Retina (tissue), 1 donor: Measurements from ENCODE around the gene CHKB.

Experiments
- DNase-seq: peaks from one replicate; pipeline ENCODE4 v3.0.0-alpha.2; 2016

Gene CHKB

DNA sequence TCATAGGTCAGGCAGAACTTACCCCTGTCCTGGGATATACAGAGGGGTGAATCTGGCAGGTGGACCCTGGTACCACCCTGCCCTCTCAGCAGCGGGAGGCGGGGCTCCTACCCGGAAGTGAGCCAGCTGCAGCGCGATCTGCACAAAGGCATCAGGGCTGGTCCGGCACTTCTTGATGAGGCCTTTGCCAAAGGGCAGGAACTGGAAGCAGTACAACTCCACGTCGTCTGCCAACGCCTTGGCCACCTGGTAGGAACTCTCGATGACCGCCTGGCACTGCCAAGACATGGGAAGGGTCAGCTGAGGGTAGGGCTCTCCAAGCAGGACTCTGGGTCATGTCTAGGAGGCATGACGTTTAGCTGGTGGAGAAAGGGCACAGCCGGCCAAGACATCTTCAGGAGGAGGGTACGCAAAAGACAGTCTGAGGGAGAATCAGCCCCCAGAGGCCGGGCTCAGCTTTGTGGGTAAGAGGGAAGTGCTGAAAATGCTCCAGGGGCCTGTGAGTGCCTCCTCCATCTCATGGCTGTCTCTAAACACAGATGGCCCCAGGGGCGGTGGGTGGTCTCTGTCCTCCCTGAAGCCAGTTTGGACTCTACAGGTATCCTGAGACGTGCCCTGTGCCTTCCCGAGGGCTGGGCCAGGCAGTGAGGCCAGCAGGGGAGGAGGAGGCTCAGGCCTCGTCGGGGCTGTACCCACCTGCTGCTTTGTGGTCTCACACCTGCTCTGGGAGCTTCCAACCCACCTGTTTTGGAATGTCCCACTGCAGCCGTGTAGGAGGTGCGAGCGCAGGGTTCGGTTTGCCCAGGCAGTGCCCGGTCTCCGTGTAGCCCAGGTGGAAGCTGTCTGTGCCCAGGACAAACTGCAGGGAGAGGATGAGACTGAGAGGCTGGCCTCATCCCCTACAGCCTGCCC is 11.1 kb downstream of the CHKB start:
- DNase-seq = no peak

DNA sequence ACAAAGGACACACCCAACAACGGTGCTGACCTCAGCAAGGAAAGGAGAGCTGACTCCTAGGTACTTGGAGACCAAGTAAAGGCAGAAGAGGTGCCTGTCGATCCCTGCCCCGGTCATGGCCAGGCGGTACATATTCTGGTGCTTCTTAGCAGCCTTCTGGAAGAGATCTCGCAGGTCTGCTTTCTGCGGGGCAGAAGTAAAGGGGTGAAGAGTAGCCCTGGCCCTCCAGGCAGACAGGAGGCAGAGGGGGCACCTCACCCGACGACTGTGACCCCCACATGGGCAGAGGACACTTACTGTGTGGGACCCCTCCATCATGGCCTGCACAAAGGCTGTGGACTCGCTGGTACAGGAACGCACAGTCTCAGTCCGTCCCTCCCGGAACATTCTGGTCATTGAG is 11.8 kb downstream of the CHKB start:
- DNase-seq = no peak

DNA sequence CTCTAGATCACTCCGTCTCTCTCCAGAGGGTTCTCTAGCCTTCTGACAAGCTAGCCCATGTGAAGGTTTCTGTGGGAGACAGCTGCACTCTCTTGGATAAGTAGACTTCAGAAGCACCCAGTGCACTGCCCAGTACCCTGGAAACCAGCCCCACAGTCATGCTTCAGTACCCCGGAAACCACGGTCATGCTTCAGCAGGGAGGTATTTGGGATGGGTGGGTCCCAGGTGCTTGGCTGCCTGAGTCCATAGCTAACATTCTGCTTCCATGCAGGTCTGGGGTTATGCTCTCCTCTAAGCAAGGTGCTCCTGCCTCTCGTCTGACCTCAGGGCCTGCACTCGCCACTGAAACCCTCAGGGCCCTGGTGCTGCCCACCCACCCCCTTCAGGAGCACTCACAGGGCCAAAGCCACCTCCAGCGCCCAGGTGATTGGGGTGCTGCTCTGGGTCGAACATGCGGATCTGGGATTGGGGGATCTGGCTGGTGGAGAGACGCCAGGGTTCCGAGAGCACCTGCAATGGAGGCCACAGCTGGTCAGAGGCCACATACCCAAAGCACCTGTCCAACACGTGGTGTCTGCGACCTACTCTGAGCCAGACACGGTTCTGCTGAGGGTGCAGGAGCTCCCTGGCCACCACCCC is 12.6 kb downstream of the CHKB start:
- DNase-seq = no peak

DNA sequence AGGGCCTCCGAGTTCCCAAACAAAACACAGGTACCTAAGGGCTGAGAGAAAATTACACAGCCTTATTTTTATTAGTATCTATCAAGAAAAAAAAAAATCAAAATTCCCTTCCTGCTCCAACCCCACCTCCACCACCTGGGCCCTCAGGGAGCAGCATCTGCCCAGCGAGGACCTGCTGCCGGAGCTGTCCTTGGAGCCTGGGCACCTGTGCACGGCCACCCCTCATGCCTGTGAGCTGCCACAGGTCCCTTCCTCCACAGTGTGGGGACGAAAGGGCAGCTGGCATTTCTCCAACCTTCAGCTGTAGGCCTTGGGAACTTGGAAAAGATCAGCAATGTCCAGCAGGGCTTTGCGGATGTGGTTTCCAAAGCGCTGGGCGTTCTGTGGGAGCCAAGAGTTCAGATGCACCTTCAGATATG is 13.6 kb downstream of the CHKB start:
- DNase-seq = no peak

DNA sequence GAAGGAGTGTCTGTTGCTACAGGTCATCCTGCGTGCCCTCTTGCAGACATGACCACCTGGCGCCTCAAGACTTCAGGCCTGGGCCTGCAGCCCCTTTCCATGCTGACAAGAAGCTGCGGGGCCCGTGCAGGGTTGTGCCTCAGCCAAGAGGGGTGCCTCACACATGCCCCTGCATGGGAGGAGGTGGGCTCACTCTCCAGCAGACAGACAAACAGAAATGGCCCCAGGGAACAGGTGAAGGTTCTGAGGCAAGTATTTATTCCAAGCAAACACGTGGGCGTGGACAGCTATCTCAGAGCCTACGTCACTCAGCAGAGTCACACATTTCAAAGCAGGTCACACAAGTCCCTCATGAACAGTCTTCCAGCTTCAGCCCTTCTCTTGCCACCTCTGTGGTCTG is 14.0 kb downstream of the CHKB start:
- DNase-seq = no peak

DNA sequence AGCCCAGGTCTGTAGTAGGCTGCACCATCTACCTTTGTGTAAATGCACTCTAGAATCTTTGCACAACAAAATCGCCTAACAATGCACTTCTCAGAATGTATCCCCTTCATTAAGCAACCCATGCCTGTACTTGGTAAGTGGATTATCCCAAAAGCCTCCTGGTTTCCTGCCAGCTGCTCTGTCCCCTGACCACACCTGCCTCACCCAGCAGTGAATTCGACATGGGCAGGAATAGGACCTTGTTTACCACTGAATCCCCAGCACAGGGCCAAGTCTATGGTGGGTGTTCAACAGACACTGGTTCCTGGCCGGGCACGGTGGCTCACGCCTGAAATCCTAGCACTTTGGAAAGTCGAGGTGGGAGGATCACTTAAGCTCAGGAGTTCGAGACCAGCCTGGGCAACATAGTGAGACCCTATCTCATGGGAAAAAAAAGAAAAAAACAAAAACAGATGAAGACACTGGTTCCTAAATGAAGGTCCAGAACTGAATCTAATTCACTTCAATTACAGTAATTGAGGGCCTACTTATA is 14.9 kb downstream of the CHKB start:
- no peak for DNase-seq

DNA sequence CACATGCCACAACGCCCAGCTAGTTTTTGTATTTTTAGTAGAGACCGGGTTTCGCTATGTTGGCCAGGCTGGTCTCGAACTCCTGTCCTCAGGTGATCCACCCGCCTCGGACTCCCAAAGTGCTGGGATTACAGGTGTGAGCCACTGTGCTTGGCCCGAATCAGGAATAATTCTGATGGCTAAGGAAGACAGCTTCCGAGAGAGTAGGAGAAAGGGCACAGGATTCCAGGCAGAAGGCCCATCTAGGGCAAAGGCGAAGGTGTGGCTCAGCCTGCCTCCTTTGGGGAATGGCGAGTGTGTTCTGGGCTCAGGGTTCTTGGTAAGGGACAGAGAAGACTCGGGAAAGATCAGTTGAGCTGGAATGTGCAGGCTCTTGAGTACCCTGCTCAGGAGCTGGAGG is 18.4 kb downstream of the CHKB start:
- DNase-seq = no peak

DNA sequence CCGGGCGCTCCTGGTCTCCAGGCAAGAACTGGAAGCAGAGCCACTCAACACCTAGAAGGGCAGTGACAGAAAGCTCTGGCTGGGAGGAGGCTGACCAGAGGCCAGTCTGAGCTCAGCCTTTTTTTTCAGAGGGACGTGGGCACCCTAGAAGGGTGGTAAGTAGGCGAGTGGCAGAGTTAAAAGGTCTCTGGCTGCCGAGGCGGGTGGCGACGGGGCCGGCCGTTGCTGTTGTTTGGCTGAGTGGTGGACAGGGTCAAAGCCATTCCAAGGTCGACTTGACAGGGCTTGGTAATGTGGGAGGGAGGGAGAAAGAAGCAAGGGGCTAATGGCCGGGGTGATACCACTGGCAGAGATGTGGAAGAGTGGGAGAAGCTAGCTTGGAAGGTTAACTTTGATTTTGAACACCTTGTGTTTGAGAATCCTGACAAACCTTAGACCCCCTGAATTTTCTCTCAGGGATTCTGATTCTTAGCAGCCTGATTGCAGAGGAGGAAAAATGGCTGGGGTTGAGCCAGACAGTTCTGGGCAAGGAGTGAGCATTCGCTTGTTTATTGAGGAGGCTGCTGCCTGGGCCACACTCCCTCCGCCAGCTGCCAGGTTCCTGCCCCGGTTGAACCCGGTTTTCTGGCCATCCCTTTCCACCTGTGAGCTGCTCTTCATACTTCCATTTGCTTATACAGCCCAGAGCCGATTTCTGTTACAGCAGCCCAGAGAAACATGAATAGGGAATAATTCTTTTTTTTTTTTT is 19.1 kb downstream of the CHKB start:
- no peak for DNase-seq

DNA sequence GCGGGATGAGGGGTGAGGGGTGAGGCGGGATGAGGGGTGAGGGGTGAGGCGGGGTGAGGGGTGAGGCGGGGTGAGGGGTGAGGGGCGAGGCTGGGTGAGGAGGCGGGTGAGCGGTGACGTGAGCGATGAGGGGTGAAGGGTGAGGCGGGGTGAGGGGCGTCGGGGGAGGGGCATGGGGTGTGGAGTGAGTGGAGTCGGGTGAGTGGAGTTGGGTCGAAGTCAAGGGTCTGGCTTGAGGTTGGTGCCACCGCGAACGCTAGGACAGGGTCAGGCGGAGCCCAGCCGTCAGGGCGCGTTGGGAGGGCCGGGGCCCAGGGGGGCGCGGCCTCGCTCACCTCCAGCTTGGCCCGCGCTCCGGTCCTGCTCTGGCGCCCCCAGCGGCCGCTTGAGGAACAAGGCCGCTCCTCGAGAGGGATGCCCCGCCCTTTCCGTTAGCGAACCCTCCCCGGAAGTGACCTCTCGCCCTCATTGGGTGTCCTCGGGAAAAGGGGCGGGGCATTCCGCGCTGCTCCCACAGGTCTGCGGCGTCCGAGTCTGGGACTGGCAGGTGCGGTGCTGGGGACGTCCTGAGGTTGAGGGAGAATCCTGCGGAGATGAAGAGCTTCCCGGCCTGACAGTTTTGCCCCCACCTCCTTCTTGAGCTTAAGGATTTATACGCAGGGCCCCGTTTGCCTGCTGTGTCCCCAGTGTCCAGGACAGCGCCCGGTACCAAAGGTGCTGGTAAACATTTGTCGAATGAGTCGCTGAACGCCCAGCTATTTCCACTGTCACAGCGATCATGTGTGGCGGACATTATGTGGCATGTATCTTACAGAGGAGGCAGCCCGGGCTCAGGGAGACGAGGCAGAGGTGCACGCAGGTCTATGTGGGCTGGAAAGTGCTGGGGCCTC is 19.9 kb downstream of the CHKB start, which contains the start of gene SYCE3:
Gene SYCE3 (minus strand): TSS at position 397 of the 890 bp plus-strand sequence. CDS start 6,514 bp downstream, outside the sequence.
- DNase-seq = peak; percentile 99

DNA sequence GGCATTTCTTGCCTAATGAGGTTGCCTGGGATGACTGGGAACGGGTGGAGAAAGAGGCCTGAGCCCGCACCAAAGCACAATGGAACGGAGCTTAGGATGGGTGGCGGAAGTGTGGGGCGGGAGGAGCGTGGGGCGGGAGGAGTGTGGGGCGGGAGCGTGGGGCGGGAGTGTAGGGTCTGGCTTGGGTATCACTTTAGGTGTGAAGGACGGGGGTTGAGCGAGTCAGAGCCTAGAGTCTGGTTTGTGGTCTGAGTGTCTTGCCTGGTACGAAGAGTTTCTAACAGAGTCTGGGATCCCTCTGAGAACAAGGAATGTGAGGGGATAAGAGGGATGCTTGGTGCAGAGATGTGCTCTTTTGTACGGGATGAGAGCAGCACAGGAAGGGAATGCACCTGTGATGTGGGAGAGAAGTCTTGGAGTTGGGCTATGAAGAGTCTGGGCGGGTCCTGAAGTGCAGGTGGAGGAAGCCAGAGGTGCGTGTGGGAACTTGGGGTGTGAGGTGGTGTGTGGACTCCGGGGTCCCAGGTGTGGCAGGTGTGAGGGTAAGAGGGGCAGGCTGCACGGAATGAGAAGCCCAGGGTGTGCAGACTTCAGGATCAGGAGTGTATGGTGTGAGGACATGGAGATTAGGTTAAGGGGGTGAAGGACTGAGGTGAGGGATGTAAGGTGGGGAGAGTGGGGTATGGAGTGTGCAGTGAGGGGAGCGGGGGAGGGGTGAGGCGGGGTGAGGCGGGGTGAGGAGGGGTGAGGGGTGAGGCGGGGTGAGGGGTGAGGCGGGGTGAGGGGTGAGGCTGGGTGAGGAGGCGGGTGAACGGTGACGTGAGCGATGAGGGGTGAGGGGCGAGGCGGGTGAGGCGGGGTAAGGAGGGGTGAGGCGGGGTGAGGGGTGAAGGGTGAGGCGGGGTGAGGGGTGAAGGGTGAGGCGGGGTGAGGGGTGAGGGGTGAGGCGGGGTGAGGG is 21.0 kb downstream of the CHKB start:
- DNase-seq = no peak

DNA sequence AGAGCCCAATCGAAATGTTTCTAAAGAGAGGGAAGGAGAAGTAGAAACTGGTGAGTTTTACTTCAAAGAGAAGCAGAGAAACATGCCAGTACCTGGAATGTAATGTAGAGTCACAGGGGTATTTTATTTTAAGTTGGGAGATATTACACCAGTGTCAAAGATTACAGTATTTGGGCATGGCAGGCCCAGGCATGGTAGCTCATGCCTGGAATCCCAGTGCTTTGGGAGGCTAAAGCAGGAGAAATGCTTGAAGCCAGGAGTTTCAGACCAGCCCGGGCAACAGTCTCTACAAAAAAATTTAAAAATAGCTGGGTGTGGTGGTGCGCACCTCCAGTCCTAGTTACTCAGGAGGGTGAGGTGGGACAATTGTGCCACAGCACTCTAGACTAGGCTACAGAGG is 22.6 kb downstream of the CHKB start:
- no peak for DNase-seq

DNA sequence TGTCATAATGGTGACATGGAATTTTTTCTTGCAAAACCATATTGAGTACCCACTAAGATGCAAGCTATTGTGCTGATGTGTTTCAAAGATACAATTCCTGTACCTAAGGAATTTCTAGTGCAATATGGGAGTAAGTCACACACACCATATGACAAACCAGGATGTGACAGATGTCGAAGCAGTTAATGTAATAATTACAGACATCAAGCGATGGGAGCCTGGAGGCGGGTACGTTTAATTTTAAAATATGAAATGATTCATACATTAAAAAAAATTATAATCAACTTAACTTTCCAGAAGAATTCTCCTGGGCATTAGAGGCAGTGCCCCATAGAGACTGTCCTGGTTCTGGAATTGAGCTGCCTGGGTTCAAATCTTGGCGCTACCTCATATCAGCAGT is 25.9 kb downstream of the CHKB start:
- DNase-seq = no peak

DNA sequence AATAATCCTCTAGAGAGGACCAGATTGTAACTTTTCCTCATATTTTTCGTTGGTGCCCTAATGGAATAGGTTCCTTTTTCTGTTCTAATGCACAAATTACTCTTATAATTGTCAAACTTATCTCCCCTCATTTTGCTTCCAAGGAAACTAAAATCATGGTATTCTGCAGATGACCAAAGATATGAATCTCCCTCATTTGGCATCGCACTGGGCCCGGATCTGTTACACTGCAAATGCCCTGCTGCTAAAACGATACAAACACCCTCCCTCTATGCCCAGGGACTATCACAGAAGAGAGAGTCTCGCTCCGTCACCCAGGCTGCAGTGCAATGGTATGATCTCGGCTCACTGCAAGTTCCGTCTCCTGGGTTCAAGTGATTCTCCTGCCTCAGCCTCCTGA is 29.3 kb downstream of the CHKB start:
- DNase-seq = no peak

DNA sequence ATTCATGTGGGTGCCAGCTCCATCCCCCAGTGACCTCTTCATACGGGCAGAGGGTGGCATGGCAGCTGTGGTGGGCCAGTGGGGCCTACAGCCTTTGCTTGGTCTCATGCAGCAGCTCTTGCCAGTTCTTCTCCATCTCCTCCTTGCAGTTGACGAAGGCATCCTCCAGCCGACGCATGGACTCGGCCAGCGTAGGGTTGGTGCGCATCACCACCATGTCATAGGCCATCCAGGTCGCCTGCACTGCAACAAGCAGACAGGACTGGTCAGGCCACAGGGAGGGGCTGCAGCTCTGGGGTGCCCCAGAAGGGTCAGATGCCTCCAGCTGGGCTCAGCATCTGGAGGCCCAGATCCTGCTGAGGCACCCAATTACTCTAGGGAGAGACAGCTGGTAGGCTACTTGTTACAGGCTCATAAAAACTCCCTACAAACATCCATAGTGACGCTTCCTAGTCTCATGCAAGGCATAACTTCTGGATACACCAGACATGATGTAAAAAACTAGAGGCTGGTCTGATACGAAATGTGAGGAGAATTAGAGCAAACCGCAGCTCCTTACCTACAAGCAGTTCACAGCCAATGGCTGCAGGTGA is 31.4 kb downstream of the CHKB start:
- no peak for DNase-seq

DNA sequence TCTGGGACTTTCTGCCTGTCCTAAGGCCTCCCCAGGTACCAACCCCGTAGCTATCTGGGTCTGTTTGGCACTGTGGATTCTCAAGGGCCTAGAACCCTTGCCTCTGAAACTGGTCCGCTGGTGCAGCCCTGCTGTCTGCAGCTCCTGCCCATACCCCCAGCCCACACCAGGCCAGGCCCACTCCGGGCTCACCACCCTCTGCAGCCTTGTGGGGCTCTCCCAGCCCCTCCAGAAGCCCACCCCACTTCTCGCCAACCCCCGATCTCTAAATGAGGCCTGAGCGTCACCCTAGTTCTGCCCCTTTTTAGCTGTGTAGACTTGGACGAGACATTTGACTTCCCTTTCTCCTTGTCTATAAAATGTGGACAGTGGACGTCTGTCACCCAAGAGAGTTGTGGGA is 32.3 kb downstream of the CHKB start:
- DNase-seq = no peak

DNA sequence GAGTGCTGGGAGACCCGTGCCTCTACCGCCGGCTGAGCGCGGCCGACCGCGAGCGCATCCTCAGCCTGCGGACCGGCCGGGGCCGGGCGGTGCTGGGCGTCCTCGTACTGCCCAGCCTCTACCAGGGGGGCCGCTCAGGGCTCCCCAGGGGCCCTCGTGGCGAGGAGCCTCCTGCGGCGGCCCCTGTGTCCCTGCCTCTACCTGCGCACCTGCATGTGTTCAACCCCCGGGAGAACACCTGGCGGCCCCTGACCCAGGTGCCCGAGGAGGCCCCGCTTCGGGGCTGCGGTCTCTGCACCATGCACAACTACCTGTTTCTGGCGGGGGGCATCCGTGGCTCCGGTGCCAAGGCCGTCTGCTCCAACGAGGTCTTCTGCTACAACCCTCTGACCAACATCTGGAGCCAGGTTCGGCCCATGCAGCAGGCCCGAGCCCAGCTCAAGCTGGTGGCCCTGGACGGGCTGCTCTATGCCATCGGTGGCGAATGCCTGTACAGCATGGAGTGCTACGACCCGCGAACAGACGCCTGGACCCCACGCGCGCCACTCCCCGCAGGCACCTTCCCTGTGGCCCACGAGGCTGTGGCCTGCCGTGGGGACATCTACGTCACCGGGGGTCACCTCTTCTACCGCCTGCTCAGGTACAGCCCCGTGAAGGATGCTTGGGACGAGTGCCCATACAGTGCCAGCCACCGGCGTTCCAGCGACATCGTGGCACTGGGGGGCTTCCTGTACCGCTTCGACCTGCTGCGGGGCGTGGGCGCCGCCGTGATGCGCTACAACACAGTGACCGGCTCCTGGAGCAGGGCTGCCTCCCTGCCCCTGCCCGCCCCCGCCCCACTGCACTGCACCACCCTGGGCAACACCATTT is 33.5 kb downstream of the CHKB start:
- peak; percentile 53 for DNase-seq

DNA sequence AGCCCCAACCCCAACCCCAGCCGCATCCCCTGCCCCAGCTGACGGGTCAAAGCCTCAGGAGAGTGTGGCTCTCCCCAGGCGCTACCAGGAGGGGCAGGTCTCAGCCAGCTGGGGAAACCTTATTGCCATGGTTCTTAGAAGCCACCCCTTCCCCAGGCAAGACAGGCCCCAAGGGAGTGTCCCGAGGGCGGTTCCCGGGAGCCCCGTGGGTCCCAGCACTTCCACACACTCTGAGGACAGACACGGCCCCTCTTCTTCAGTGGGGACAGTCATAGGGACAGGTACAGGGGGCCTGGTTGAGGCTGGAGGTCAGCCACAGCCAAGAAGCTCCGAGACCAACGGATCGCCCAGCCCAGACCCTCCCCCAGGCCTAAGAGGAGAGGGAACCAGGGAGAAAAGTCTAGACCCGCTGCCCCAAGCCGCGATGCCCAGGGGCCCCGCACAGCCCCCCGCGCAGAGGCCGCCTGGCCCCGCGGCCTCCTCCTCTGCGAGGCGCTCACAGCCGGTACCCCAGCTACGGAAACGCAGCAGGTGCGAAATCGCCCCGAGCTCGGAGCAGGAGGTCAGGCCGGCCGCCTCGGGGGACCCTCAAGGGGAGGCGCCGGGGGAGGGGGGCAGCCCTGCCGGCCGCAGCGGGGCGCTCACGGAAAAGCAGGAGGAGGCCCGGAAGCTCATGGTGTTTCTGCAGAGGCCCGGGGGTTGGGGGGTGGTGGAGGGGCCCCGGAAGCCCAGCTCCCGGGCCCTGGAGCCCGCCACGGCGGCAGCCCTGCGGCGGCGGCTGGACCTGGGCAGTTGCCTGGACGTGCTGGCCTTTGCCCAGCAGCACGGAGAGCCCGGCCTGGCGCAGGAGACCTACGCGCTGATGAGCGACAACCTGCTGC is 34.4 kb downstream of the CHKB start:
- peak; percentile 47 for DNase-seq

DNA sequence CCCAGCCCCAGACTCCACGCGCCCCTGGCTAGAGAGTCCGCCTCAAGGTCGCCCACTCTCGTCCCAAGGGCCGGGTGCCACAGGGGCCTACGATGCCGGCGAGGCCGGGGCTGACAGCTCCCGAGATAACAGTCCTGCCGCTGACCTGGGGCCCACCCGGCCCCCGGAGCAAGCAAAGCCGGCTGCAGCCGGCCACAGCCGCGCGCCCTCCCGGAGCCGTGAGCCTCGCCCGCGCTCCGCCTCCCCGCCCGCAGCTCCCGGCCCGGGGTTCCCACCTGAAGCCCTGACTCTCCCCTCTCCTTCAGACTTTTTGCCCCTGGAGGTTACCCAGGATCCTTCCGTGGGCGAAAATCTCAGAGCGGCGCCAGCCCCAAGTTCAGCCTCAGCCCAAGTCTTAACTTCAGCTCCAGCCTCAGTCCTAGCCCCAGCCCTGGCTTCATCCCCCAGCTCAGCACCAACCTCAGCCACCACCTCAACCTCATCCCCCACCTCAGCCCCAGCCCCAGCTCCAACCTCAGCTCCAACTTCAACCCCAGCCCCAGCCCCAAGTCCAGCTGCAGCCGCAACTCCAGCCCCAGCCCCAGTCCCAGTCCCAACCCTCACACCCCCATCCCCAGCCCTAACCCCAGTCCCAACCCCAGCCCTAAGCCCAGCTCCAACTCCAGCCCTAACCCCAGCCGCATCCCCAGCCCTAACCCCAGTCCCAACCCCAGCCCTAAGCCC is 35.2 kb downstream of the CHKB start:
- DNase-seq = no peak
